ENCODE results near the gene GAL3ST2.
"Not testable (repeated sequence)": the region's sequence is repeated elsewhere in the genome, so short reads cannot be mapped to it uniquely, and the experiment has no call there.

The GAL3ST2 gene

GRCh38 chr2:241809383-241810306 lies 33.0 kb downstream of the GAL3ST2 start:
- no peak for DNase-seq (ENCODE audit: low read depth)

- DNase-seq (ENCODE audit: low read depth): no peak
These were observed 33.9 kb downstream of the GAL3ST2 start for GRCh38 chr2:241810307-241811200.

GRCh38 chr2:241811201-241811951 lies 34.8 kb downstream of the GAL3ST2 start:
- no peak for DNase-seq (ENCODE audit: low read depth)

GRCh38 chr2:241811952-241812729 lies 35.5 kb downstream of the GAL3ST2 start:
- no peak for DNase-seq (ENCODE audit: low read depth)

GRCh38 chr2:241812730-241813643 lies 36.4 kb downstream of the GAL3ST2 start:
- no peak for DNase-seq (ENCODE audit: low read depth)

GRCh38 chr2:241813644-241814392 lies 37.2 kb downstream of the GAL3ST2 start:
- DNase-seq (ENCODE audit: low read depth): no peak

- no peak for DNase-seq (ENCODE audit: low read depth)
These were observed 37.7 kb downstream of the GAL3ST2 start for GRCh38 chr2:241814393-241814642.

GRCh38 chr2:241814643-241815476 lies 38.2 kb downstream of the GAL3ST2 start:
- no peak for DNase-seq (ENCODE audit: low read depth)

- no peak for DNase-seq (ENCODE audit: low read depth)
These were observed 39.1 kb downstream of the GAL3ST2 start for GRCh38 chr2:241815477-241816430.

- no peak for DNase-seq (ENCODE audit: low read depth)
These were observed 40.0 kb downstream of the GAL3ST2 start for GRCh38 chr2:241816431-241817121.

GRCh38 chr2:241817126-241817820 lies 40.7 kb downstream of the GAL3ST2 start:
- DNase-seq (ENCODE audit: low read depth): no peak

GRCh38 chr2:241817821-241818215 lies 41.2 kb downstream of the GAL3ST2 start:
- not testable (repeated sequence) for DNase-seq (ENCODE audit: low read depth)

- no peak for DNase-seq (ENCODE audit: low read depth)
These were observed 41.8 kb downstream of the GAL3ST2 start for GRCh38 chr2:241818229-241818942.

GRCh38 chr2:241818943-241819270 lies 42.3 kb downstream of the GAL3ST2 start:
- DNase-seq (ENCODE audit: low read depth): no peak

- DNase-seq (ENCODE audit: low read depth): not testable (repeated sequence)
These were observed 43.5 kb downstream of the GAL3ST2 start for GRCh38 chr2:241819947-241820624.

All from activated T-cell treated with anti-CD3 and anti-CD28 coated beads for 48 hours (primary cell).